Gastrocnemius medialis (tissue), 4 donors: ENCODE data around the gene SMYD1.

Source experiments
- CTCF ChIP-seq, 5 experiments: fragments of 450-650 bp in 3 of 5; fragments of 200-600 bp in 2 of 5; sonication (generic) in 2 of 5; IDR thresholded peaks in 4 of 5; conservative IDR thresholded peaks in 1 of 5; 1 replicate in 4 of 5; 2 replicates in 1 of 5; pipeline ENCODE4 v1.5.1; 2016 to 2019; ENCODE audit warnings: antibody characterized with exemption in 5 of 5, mild to moderate bottlenecking in 3 of 5, moderate library complexity in 3 of 5
- POLR2A ChIP-seq, 2 donors: fragments of 450-650 bp; IDR thresholded peaks; one replicate each; pipeline ENCODE4 v1.6.1; 2017; ENCODE audit warnings: antibody characterized with exemption in 2 of 2, mild to moderate bottlenecking in 2 of 2, moderate library complexity in 2 of 2

DNA sequence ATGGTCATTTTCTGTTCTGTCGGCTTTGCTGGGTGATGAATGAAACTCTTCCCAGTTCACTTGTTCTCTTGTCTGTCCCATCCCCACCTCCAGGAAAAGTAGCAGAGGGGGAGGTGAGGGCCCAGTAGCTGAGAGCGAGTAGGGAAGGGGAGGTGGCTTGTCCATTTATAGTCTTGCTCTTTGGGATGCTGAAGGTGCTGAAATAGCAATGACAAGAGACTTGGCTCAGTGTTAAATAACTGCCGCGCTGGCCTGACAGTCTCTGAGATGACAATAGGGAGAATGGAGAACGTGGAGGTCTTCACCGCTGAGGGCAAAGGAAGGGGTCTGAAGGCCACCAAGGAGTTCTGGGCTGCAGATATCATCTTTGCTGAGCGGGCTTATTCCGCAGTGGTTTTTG is at the start of gene SMYD1:
- TF ChIP-seq POLR2A (IDR thresholded peaks at IDR 0.05) (peak; percentile 71 to 79), CTCF (IDR thresholded peaks at IDR 0.05 in 4 of 5, conservative IDR thresholded peaks at IDR 0.05 in 1 of 5) (no peak)
